Hepatocyte (in vitro differentiated cells): ENCODE measurements around the gene AGMAT.

ENCODE experiments used
- CTCF ChIP-seq: fragments of 200-600 bp; sonication (generic); IDR thresholded peaks from 2 replicates; pipeline ENCODE4 v1.5.1; 2016; ENCODE audit warnings: antibody characterized with exemption, mild to moderate bottlenecking; ENCODE audit not compliant: poor library complexity
- EZH2 ChIP-seq: fragments of 200-600 bp; sonication (generic); IDR thresholded peaks from 2 replicates; pipeline ENCODE4 v1.6.1; 2016; ENCODE audit warnings: antibody characterized with exemption, mild to moderate bottlenecking, borderline replicate concordance

- TF ChIP-seq EZH2, result no peak
- TF ChIP-seq CTCF, result no peak
These were observed 38.6 kb upstream of the AGMAT start for GRCh38 chr1:15623435-15623834.
